Left forelimb (tissue), 1 donor: ENCODE results near the gene PDE7B.

Experiments
- DNase-seq: peaks from one replicate; pipeline ENCODE4 v3.0.0-alpha.2; 2018; ENCODE audit warnings: low spot score

Gene PDE7B

DNA sequence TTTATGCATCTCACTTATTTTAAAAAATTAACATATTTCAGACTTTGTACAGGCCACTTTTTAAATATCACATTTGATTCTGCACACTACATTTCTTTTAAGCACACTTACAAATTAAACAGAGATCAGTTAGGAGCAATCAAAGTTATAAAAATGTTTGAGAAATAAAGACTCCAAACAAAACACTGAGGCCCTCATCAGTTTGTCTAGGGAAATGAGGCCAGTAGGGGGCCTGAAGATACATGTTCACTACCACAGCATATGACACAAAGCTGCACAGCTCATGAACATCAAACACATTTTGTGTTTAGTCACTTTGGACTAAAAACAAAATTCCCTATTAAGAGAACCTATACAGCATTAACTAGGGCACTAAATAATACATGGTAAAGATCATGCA, 180.5 kb downstream of the PDE7B start:
- DNase-seq: no peak

DNA sequence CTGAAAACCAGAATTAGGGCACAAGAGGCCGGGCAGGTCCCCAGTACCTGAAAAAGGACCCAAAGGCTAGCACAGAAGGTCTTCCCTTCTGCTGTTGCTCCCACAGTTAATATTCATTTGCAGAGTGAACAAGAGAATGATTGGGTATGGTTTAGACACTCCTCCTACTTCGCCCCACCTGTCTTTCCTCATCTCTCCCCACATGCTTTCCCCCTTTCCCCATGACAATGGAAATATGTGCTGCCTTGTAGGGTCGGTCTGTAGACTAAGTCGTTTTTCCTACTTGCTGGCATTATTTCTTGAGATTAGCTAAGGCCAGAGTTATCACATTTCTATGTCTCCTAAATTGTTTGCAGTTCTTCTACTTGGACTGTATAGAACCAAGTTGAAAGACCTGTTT, 181.9 kb downstream of the PDE7B start:
- DNase-seq: no peak

- no peak for DNase-seq
These were observed 182.9 kb downstream of the PDE7B start for GRCh38 chr6:136034422-136034821.

GRCh38 chr6:136035378-136036070, 184.0 kb downstream of the PDE7B start:
- DNase-seq: no peak

- DNase-seq: no peak
These were observed 184.5 kb downstream of the PDE7B start for GRCh38 chr6:136036071-136036380.

DNA sequence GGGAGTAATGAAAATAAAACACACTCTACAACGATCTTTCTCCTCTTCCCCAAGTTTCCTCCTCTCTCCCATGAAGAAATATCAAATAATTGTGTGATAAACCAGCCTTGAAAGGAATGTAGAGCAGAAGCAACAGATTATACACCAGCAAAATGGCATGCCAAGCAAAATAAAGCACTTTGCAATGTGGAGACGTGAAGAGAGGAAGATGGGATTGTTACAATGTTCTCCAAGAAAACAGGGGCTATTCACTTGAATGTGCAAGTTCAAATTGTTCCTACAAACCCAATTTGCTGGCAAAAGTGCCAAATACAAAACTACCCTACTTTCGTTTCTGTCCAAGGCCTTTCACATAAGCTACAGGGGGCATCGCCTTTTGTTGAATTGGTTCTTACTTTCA, 185.1 kb downstream of the PDE7B start:
- no peak for DNase-seq

- no peak for DNase-seq
These were observed 185.9 kb downstream of the PDE7B start for GRCh38 chr6:136037242-136037875.

GRCh38 chr6:136037876-136038460, 186.5 kb downstream of the PDE7B start:
- no peak for DNase-seq

DNA sequence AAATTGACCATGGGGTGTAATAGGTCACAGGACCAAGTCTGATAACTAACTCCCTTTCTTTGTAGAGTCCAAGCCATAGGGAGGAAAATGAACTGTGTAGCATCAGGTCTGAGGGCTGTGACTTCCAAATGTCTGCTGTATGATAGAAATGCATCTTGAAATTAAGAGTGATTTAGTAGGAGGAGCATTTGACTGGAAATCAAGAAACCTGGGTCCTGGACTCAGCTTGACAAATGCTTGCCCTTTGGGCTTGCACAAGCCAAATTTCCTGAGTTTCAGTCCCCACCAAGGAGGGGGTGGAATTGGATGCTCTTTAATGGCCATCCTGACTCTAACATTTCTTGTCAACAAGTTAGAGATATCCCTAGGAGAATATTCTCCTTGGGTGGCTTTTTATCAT, 187.0 kb downstream of the PDE7B start:
- DNase-seq: no peak

DNA sequence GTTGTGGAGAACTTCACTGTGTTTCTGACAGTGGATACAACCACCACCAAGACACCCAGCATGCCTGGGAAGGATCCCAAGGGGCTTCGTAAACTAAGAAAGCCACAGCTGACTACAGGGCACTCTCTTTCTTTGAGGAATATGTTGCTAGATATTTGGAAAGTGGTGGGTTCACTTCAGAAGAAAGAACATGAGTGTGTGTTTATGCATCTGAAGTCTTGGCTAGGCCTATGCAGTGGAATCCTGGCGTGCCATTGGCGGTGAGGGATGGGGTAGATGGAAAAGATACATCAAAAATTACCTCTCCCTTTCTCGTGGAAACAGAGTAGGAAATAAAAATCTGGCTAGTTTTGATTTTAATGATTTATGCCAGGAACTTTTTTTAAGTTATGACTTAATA, 187.7 kb downstream of the PDE7B start:
- no peak for DNase-seq

GRCh38 chr6:136050475-136050874, 199.0 kb downstream of the PDE7B start:
- no peak for DNase-seq

- no peak for DNase-seq
These were observed 199.8 kb downstream of the PDE7B start for GRCh38 chr6:136051140-136051775.

- DNase-seq: no peak
These were observed 200.5 kb downstream of the PDE7B start for GRCh38 chr6:136052031-136052430.

DNA sequence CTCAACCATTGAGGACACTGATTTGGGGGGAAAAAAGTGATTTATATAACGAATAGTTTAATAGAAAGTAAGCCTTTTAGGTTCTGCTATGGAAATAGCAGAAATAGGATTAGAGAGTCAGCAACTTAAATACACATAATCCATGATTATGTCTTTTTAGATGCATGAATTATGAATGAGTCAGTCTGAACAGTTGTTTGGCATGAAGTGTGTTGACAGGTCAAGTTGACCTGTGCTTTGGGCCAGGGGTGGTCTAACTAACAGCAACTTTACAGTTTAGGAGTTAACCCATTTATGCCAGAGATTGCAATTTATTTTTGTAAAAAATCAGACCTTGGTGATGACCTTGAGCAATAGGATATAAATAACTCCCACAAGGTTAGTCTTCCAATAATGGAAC, 207.4 kb downstream of the PDE7B start:
- no peak for DNase-seq

DNA sequence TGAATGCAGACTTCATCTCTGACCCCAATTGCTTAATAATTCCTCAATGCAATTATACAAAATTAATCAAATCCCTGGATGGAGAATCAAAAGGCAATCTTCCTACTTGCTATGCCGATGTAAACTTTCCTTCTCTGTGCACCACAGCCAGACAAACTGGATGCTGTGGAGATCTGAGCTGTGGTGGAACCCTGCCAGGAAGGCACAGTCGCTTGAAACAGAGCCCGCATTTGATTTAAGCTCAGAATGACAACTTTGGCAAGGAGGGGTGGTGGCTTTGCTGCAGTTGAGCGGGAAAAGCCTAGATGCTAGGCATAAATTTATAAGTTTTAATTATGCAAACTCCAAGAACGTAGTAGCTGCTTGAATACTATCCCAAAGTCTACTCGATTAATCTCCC, 207.8 kb downstream of the PDE7B start:
- no peak for DNase-seq

- DNase-seq: no peak
These were observed 208.6 kb downstream of the PDE7B start for GRCh38 chr6:136060052-136060451.

GRCh38 chr6:136060759-136061158, 209.3 kb downstream of the PDE7B start:
- DNase-seq: no peak

GRCh38 chr6:136061701-136062100, 210.2 kb downstream of the PDE7B start:
- no peak for DNase-seq

- DNase-seq: no peak
These were observed 211.6 kb downstream of the PDE7B start for GRCh38 chr6:136063096-136063495.

DNA sequence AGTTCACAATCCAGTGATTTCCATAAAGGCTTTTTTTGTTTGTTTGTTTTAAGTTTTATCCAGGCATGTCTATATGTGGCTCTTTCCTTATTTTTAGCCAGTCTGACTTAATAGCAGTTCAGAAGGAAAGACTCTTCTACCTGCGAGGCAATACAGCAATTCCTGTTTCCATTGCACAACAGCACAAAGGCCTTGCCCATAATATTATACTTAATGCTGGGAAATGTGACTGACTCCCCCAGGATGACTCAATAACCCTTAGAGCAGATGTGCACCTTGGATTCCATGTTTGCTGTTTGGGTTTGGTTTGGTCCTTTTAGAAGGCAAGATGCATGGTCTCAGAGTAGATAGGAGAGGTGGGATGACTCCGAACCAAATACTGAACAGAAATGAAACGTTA, 214.5 kb downstream of the PDE7B start:
- DNase-seq: no peak

- DNase-seq: no peak
These were observed 216.3 kb downstream of the PDE7B start for GRCh38 chr6:136067731-136068341.

- DNase-seq: no peak
These were observed 217.6 kb downstream of the PDE7B start for GRCh38 chr6:136069119-136069518.

DNA sequence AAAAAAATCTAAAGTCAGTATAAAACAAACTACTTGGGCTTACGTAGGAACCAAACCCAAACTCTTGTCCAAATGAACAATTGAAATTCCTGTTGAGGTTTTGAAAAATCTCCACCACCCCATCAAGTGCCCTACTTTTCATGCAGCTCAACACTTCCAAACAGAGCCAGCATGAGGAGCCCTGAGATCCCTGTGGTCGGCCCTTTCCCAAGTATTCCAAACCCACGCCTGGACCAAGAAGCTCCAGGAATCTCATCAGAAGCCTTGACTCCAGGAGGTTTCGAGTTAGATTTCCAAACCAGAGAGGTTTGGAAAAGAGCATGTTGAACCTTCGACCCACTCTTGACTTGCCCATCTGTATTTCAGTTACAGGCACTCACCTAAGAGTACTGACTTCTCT, 219.3 kb downstream of the PDE7B start:
- no peak for DNase-seq
